Measurements from ENCODE around the gene ELMO3. TPM values are rescaled to one million over a fixed set of nuclear protein-coding genes. Genes with fewer than 3 reads are reported as not detected.
A peak's percentile ranks its signal among the peaks of the same experiment; 100 is the strongest.

Gene ELMO3
- total RNA-seq, 1 experiment from 2014 or later = 8.6 TPM

DNA sequence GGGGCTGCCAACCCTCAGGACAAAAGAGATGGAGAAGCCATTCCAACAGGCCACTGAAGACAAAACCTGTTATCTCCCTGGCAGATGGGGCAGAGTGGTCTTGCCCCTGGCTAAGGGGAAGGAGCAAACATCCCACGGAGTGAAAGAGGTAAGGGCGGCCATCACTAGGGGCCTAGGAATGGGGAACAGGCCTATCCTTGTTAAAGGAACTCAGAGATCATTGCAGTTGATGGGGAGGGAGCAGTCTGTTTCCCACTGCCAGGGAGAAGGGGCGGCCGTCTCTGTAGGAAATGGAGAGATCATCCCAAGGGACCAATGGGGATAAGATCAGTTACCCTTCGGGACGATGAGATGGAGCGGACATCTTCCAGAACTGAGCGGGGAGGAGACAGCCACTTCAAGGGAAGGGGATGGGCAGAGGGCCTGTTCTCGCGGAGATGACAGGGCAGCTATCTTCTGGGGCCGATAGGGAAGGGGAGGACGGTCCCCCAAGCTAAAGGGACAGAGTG, 27.4 kb downstream of the ELMO3 start:
- peaks cover 13 to 40% (median 40%) of the 10 kb centered on the region in 3 experiments; a peak in 6 of 7 replicates for H3K36me3 Mint-ChIP-seq (ENCODE audit: insufficient read depth in 1 of 3, low read depth in 3 of 3)
- H3K23ac ChIP-seq (ENCODE audit: insufficient read length, low read depth, low read length) = no peak overlapping the region
- peaks cover 4% of the 10 kb centered on the region for H3K4me1 ChIP-seq (ENCODE audit: insufficient read depth, low read length)
- TF ChIP-seq, protein P1, sequence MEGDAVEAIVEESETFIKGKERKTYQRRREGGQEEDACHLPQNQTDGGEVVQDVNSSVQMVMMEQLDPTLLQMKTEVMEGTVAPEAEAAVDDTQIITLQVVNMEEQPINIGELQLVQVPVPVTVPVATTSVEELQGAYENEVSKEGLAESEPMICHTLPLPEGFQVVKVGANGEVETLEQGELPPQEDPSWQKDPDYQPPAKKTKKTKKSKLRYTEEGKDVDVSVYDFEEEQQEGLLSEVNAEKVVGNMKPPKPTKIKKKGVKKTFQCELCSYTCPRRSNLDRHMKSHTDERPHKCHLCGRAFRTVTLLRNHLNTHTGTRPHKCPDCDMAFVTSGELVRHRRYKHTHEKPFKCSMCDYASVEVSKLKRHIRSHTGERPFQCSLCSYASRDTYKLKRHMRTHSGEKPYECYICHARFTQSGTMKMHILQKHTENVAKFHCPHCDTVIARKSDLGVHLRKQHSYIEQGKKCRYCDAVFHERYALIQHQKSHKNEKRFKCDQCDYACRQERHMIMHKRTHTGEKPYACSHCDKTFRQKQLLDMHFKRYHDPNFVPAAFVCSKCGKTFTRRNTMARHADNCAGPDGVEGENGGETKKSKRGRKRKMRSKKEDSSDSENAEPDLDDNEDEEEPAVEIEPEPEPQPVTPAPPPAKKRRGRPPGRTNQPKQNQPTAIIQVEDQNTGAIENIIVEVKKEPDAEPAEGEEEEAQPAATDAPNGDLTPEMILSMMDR (conservative IDR thresholded peaks at IDR 0.05) = no peak
- H2BK120ac ChIP-seq (ENCODE audit: low read depth, low read length, poor library complexity, severe bottlenecking) = no peak overlapping the region
- H3K9me3 Mint-ChIP-seq = no peaks in the 10 kb centered on the region; a peak in 1 of 5 replicates
- no peak overlapping the region for H3K9ac ChIP-seq (ENCODE audit: extremely low read depth, insufficient read length, low read length)
- peaks cover 17 to 20% of the 10 kb centered on the region in 2 experiments for H3K4me1 Mint-ChIP-seq
- H3K27me3 Mint-ChIP-seq (ENCODE audit: low read depth) = peaks cover 16% of the 10 kb centered on the region
- no peak overlapping the region for H2BK20ac ChIP-seq (ENCODE audit: low read depth, low read length, poor library complexity, severe bottlenecking)
- H3K56ac ChIP-seq (ENCODE audit: insufficient read length, low read depth, low read length) = no peak overlapping the region
- H3K9me3 ChIP-seq (ENCODE audit: control insufficient read depth, low read depth, low read length) = no peaks in the 10 kb centered on the region
- peak overlapping the region; percentile 99 to 100 for H3K4me3 Mint-ChIP-seq
- no peak overlapping the region for H3T11ph ChIP-seq (ENCODE audit: low read length)
- H3K4me2 ChIP-seq (ENCODE audit: insufficient read depth, insufficient read length, low read length) = peak overlapping the region; percentile 98
- no peak overlapping the region for H4K5ac ChIP-seq (ENCODE audit: insufficient read length, low read depth, low read length)
- H4K20me1 ChIP-seq (ENCODE audit: control insufficient read depth, insufficient read depth, insufficient read length) = no peaks in the 10 kb centered on the region
- H3K14ac ChIP-seq (ENCODE audit: insufficient read depth, low read length) = no peak overlapping the region
- no peak overlapping the region for H3K27ac Mint-ChIP-seq
- H2AK5ac ChIP-seq (ENCODE audit: insufficient read length, low read length) = no peak overlapping the region
- H3K79me1 ChIP-seq (ENCODE audit: insufficient read depth, low read depth, low read length, poor library complexity, severe bottlenecking) = peaks cover 3% of the 10 kb centered on the region
- H3K4ac ChIP-seq (ENCODE audit: low read depth, low read length) = no peak overlapping the region
- no peak overlapping the region for H3K18ac ChIP-seq (ENCODE audit: insufficient read length, low read depth, low read length)
- no peaks in the 10 kb centered on the region for H3K27me3 ChIP-seq (ENCODE audit: insufficient read depth, low read length)
- H3K27ac ChIP-seq (ENCODE audit: insufficient read length, low read depth, low read length) = no peak overlapping the region
- no peak overlapping the region for H4K91ac ChIP-seq (ENCODE audit: insufficient read length, low read depth, low read length)
- no peak overlapping the region for H2AFZ ChIP-seq (ENCODE audit: low read length)
- H2BK15ac ChIP-seq (ENCODE audit: low read depth, low read length) = no peak overlapping the region
- no CpG with 5 or more reads among the region's 12 CpGs for WGBS (ENCODE audit: extremely low coverage, insufficient read length, low lambda C conversion rate)
- no peak overlapping the region for H4K8ac ChIP-seq (replicated peaks; ENCODE audit: insufficient read length, low read depth, low read length)
- no peak overlapping the region for H2BK12ac ChIP-seq (ENCODE audit: insufficient read length, low read depth, low read length)
- peaks cover 5% of the 10 kb centered on the region; the same call in 1 of the 2 replicates for H3K79me2 ChIP-seq (ENCODE audit: insufficient read depth, low read length)
- no peak overlapping the region for H2BK5ac ChIP-seq (ENCODE audit: insufficient read length, low read length)
- H3K23me2 ChIP-seq (ENCODE audit: insufficient read length, low read depth, low read length, poor library complexity, severe bottlenecking) = peaks cover 15% of the 10 kb centered on the region
- DNase-seq = no peak

Measured in H9 (cell line).